ENCODE data around the gene NID2.

Gene NID2

DNA sequence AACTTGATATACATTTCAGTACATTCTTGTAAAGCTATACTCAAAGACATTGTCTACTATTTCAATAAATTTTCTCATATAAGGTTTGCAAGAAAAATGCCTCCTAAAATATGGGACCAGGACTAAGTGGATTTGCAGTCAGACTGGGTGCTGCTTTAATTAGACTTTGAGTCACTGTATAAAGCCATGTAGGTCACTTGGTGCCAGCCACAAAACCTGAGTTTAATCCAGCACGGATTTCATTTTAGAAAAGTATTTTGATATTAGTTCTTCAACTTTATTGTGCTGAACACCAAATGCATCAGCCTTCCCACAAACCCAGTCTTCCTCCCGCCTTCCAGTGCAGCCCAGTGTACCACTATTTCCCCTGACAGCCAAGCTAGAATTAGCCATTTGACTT, 9.9 kb upstream of the NID2 start:
- no peak for TF ChIP-seq CTCF (IDR thresholded peaks at IDR 0.05; ENCODE audit: low read depth, low read length)
- no peak for DNase-seq
- H3K27me3 ChIP-seq (ENCODE audit: insufficient read depth, low read depth, severe bottlenecking): no peaks in the 10 kb centered on the region
- no peak overlapping the region for H3K27ac ChIP-seq
- H3K36me3 ChIP-seq: no peaks in the 10 kb centered on the region
- H3K4me3 ChIP-seq (ENCODE audit: low read depth, low read length): no peak overlapping the region
- H3K9me3 ChIP-seq (ENCODE audit: severe bottlenecking): no peaks in the 10 kb centered on the region

- Histone ChIP-seq H3K36me3 (no peaks in the 10 kb centered on the region), H3K9me3 (ENCODE audit: severe bottlenecking) (no peaks in the 10 kb centered on the region), H3K4me3 (ENCODE audit: low read depth, low read length) (no peak overlapping the region), H3K27ac (no peak overlapping the region), H3K27me3 (ENCODE audit: insufficient read depth, low read depth, severe bottlenecking) (no peaks in the 10 kb centered on the region)
- TF ChIP-seq CTCF (IDR thresholded peaks at IDR 0.05; ENCODE audit: low read depth, low read length): no peak
- no peak for DNase-seq
Measured at GRCh38 chr14:52078095-52078531, 9.3 kb upstream of the NID2 start.

- no peak for DNase-seq
- Histone ChIP-seq H3K9me3 (ENCODE audit: severe bottlenecking) (no peaks in the 10 kb centered on the region), H3K36me3 (no peaks in the 10 kb centered on the region), H3K4me3 (ENCODE audit: low read depth, low read length) (no peak overlapping the region), H3K27me3 (ENCODE audit: insufficient read depth, low read depth, severe bottlenecking) (no peaks in the 10 kb centered on the region), H3K27ac (no peak overlapping the region)
- TF ChIP-seq CTCF (IDR thresholded peaks at IDR 0.05; ENCODE audit: low read depth, low read length): no peak
Measured at GRCh38 chr14:52077256-52077979, 8.6 kb upstream of the NID2 start.

DNA sequence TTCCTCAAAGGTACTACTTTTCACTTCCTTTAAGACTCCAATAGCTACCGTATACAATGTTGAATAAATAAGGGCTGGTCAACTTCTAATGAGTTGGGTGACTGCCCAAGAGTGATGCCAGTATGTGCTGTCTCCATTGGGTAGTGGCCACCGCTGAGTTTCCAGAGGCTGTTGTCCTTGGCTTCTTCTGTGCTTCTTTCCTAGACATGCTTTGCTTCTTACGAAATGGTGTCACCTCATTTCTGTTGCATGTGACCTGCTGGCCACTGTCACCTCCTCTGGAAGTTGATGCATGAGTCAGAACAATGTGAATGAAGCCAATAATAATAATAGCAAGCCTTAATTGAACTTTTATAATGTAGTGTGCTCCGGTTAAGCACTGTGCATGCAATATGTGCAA, 7.5 kb upstream of the NID2 start:
- no peak for TF ChIP-seq CTCF (IDR thresholded peaks at IDR 0.05; ENCODE audit: low read depth, low read length)
- Histone ChIP-seq H3K27ac (no peak overlapping the region), H3K36me3 (no peaks in the 10 kb centered on the region), H3K27me3 (ENCODE audit: insufficient read depth, low read depth, severe bottlenecking) (no peaks in the 10 kb centered on the region), H3K9me3 (ENCODE audit: severe bottlenecking) (no peaks in the 10 kb centered on the region), H3K4me3 (ENCODE audit: low read depth, low read length) (no peak overlapping the region)
- DNase-seq: no peak

DNA sequence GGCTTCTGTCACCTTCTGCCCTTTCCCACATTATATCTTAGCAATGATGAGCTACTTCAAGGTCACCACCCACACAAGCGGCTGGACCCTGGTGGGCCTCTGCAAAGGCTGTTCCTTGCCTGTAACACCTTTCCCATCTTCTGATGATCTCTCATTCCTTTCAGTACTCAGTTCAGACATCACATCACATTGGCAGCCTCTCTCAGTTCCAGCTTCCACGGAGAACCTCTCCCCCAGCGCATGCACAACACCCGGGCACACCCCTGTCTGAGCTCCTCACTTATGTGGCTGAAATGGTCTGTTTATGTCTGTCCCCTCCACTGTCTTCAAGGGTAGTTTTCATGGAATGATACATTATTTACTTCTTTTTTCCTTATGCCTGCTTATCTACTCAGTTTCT, 6.5 kb upstream of the NID2 start:
- no peak for TF ChIP-seq CTCF (IDR thresholded peaks at IDR 0.05; ENCODE audit: low read depth, low read length)
- Histone ChIP-seq H3K27ac (no peak overlapping the region), H3K27me3 (ENCODE audit: insufficient read depth, low read depth, severe bottlenecking) (no peaks in the 10 kb centered on the region), H3K4me3 (ENCODE audit: low read depth, low read length) (no peak overlapping the region), H3K9me3 (ENCODE audit: severe bottlenecking) (no peaks in the 10 kb centered on the region), H3K36me3 (no peaks in the 10 kb centered on the region)
- no peak for DNase-seq

GRCh38 chr14:52073251-52073650, 4.4 kb upstream of the NID2 start:
- TF ChIP-seq CTCF (IDR thresholded peaks at IDR 0.05; ENCODE audit: low read depth, low read length): no peak
- no peak overlapping the region for H3K27ac ChIP-seq
- no peaks in the 10 kb centered on the region for H3K9me3 ChIP-seq (ENCODE audit: severe bottlenecking)
- no peak overlapping the region for H3K4me3 ChIP-seq (ENCODE audit: low read depth, low read length)
- peaks cover 8% of the 10 kb centered on the region for H3K27me3 ChIP-seq (ENCODE audit: insufficient read depth, low read depth, severe bottlenecking)
- DNase-seq: no peak
- no peaks in the 10 kb centered on the region for H3K36me3 ChIP-seq

All from WERI-Rb-1 (cell line).